HG02642 (cell line): ENCODE results near the gene RTL1.

ENCODE experiments used
- ATAC-seq: cut with Tn5 transposase; IDR thresholded peaks from one replicate; pipeline ENCODE4 v1.9.1; 2021; ENCODE audit warnings: mild to moderate bottlenecking; ENCODE audit not compliant: unreplicated experiment, poor library complexity

The RTL1 gene

GRCh38 chr14:100898935-100899883 lies 4.3 kb downstream of the RTL1 start:
- ATAC-seq = no peak

- no peak for ATAC-seq
Measured at GRCh38 chr14:100898465-100898864, 5.1 kb downstream of the RTL1 start.

- ATAC-seq = no peak
Measured at GRCh38 chr14:100896369-100897060, 7.0 kb downstream of the RTL1 start.

GRCh38 chr14:100895411-100895810 lies 8.1 kb downstream of the RTL1 start:
- ATAC-seq = no peak

- no peak for ATAC-seq
Measured at GRCh38 chr14:100894416-100894815, 9.1 kb downstream of the RTL1 start.

- no peak for ATAC-seq
Measured at GRCh38 chr14:100893760-100894159, 9.8 kb downstream of the RTL1 start.

- no peak for ATAC-seq
Measured at GRCh38 chr14:100893228-100893601, 10.3 kb downstream of the RTL1 start.

GRCh38 chr14:100892496-100893227 lies 10.9 kb downstream of the RTL1 start:
- ATAC-seq = no peak

GRCh38 chr14:100891501-100892445 lies 11.7 kb downstream of the RTL1 start:
- no peak for ATAC-seq

GRCh38 chr14:100891051-100891450 lies 12.5 kb downstream of the RTL1 start:
- ATAC-seq = no peak

GRCh38 chr14:100890061-100890850 lies 13.3 kb downstream of the RTL1 start:
- ATAC-seq = no peak

- no peak for ATAC-seq
Measured at GRCh38 chr14:100889641-100890040, 13.9 kb downstream of the RTL1 start.

GRCh38 chr14:100888789-100889315 lies 14.7 kb downstream of the RTL1 start:
- ATAC-seq = no peak

GRCh38 chr14:100887728-100888335 lies 15.7 kb downstream of the RTL1 start:
- ATAC-seq = no peak

GRCh38 chr14:100885617-100886016 lies 17.9 kb downstream of the RTL1 start:
- ATAC-seq = no peak

GRCh38 chr14:100885196-100885595 lies 18.3 kb downstream of the RTL1 start:
- ATAC-seq = no peak

GRCh38 chr14:100884456-100884855 lies 19.1 kb downstream of the RTL1 start:
- no peak for ATAC-seq

- no peak for ATAC-seq
Measured at GRCh38 chr14:100883789-100884101, 19.8 kb downstream of the RTL1 start.
